GM23338 (cell line): ENCODE data around the gene TWIST2. TPM values are rescaled to one million over a fixed set of nuclear protein-coding genes. Genes with fewer than 3 reads are reported as not detected.
A peak's percentile ranks its signal among the peaks of the same experiment; 100 is the strongest.

Source experiments
- ATAC-seq: fragments of 200-7000 bp; cut with Tn5 transposase; 3 replicates; pipeline ENCODE4 v1.9.1; 2020
- DNase-seq: peaks from one replicate; pipeline ENCODE4 v3.0.0-alpha.2; 2015; ENCODE audit warnings: low spot score
- H2AFZ ChIP-seq: fragments of 200-600 bp; sonication (generic); 2 replicates; pipeline ENCODE4 v1.8.0; 2016; ENCODE audit warnings: antibody characterized with exemption, mild to moderate bottlenecking, moderate library complexity
- H3F3A ChIP-seq: fragments of 200-600 bp; sonication (generic); replicated peaks from 2 replicates; pipeline ENCODE4 v1.8.0; 2017; ENCODE audit warnings: antibody characterized with exemption, mixed run types, low read depth
- H3K27ac ChIP-seq: fragments of 200-600 bp; sonication (generic); 2 replicates; pipeline ENCODE4 v1.6.1; 2016; ENCODE audit warnings: low read depth
- H3K27me3 ChIP-seq: fragments of 200-600 bp; sonication (generic); 2 replicates; pipeline ENCODE4 v1.8.0; 2016; ENCODE audit warnings: mild to moderate bottlenecking, mixed run types, moderate library complexity; ENCODE audit not compliant: insufficient read depth
- H3K36me3 ChIP-seq: fragments of 200-600 bp; sonication (generic); 2 replicates; pipeline ENCODE4 v1.8.0; 2016; ENCODE audit warnings: mild to moderate bottlenecking; ENCODE audit not compliant: insufficient read depth
- H3K4me1 ChIP-seq: fragments of 200-600 bp; sonication (generic); 2 replicates; pipeline ENCODE4 v1.8.0; 2016; ENCODE audit warnings: mild to moderate bottlenecking, moderate library complexity; ENCODE audit not compliant: insufficient read depth
- H3K4me2 ChIP-seq: fragments of 200-600 bp; sonication (generic); 2 replicates; pipeline ENCODE4 v1.7.1; 2017; ENCODE audit warnings: mixed run types
- H3K4me3 ChIP-seq: fragments of 200-600 bp; sonication (generic); 2 replicates; pipeline ENCODE4 v1.6.1; 2016; ENCODE audit warnings: mixed run types
- H3K79me2 ChIP-seq: fragments of 200-600 bp; sonication (generic); replicated peaks from 2 replicates; pipeline ENCODE4 v1.8.0; 2017; ENCODE audit warnings: mild to moderate bottlenecking; ENCODE audit not compliant: insufficient read depth
- H3K9me2 ChIP-seq: fragments of 200-600 bp; sonication (generic); 2 replicates; pipeline ENCODE4 v1.8.0; 2017; ENCODE audit not compliant: insufficient read depth
- H4K20me1 ChIP-seq: fragments of 200-600 bp; sonication (generic); replicated peaks from 2 replicates; pipeline ENCODE4 v1.8.0; 2017; ENCODE audit warnings: mild to moderate bottlenecking; ENCODE audit not compliant: insufficient read depth
- H3K27ac Mint-ChIP-seq: 2 replicates; pipeline ENCODE4 v1.8.0; 2020; ENCODE audit warnings: inconsistent platforms, mild to moderate bottlenecking, moderate library complexity, mixed read lengths
- H3K27me3 Mint-ChIP-seq: 3 replicates; pipeline ENCODE4 v1.8.0; 2022; ENCODE audit warnings: low read depth, mild to moderate bottlenecking, moderate library complexity, mixed read lengths, inconsistent platforms; ENCODE audit not compliant: insufficient read depth, poor library complexity
- H3K36me3 Mint-ChIP-seq: 3 replicates; pipeline ENCODE4 v1.8.0; 2021; ENCODE audit warnings: low read depth, mild to moderate bottlenecking, inconsistent platforms, moderate library complexity, mixed read lengths
- H3K4me1 Mint-ChIP-seq: 3 replicates; pipeline ENCODE4 v1.8.0; 2020; ENCODE audit warnings: mild to moderate bottlenecking, inconsistent platforms, mixed read lengths
- H3K4me3 Mint-ChIP-seq: 3 replicates; pipeline ENCODE4 v1.8.0; 2021; ENCODE audit warnings: moderate library complexity, mild to moderate bottlenecking, inconsistent platforms, mixed read lengths
- H3K9me3 Mint-ChIP-seq: 3 replicates; pipeline ENCODE4 v1.8.0; 2020; ENCODE audit warnings: moderate library complexity, mild to moderate bottlenecking, inconsistent platforms, mixed read lengths
- CTCF ChIP-seq, 2 experiments: fragments of 200-600 bp in 1 of 2; sonication (generic) in 1 of 2; conservative IDR thresholded peaks; 2 replicates each; pipeline versions ENCODE4 v1.5.1 to v1.6.1; 2016 to 2017; ENCODE audit warnings: antibody characterized with exemption in 2 of 2, low read depth in 2 of 2, mild to moderate bottlenecking in 2 of 2, moderate library complexity in 1 of 2
- EZH2 ChIP-seq: fragments of 200-600 bp; sonication (generic); IDR thresholded peaks from one replicate; pipeline ENCODE4 v1.8.0; 2017; ENCODE audit warnings: antibody characterized with exemption, mild to moderate bottlenecking, low read depth; ENCODE audit not compliant: unreplicated experiment
- ZNF331 ChIP-seq: fragments of 250-450 bp; sonication (Bioruptor Pico); IDR thresholded peaks from 2 replicates; pipeline ENCODE4 v1.5.0; 2020; ENCODE audit warnings: low read depth, mild to moderate bottlenecking, moderate library complexity
- polyA plus RNA-seq: library from polyadenylated mRNA; unstranded; fragments of >200 nt; fragmentation: Nextera tagmentation; extraction: Ambion mirVana; gene quantifications from 2 replicates; pipeline ENCODE4 v1.2.1, GENCODE V29; 2016
- total RNA-seq: library from RNA; depleted of rRNA; stranded (reverse); fragments of >200 nt; shearing (Covaris generic); gene quantifications from 2 replicates; pipeline ENCODE4 v1.2.3, GENCODE V29; 2014
- TF ChIP-seq, protein P1 (sequence below): fragments of 250-450 bp; sonication (Bioruptor Pico); IDR thresholded peaks from 2 replicates; pipeline ENCODE4 v1.5.0; 2020; ENCODE audit warnings: mild to moderate bottlenecking, moderate library complexity
- TF ChIP-seq, protein P2 (sequence below): IDR thresholded peaks from one replicate; pipeline ENCODE4 v1.6.1; 2018; ENCODE audit warnings: antibody characterized with exemption; ENCODE audit not compliant: unreplicated experiment

TWIST2 gene
- total and polyA plus RNA-seq, 2 experiments from 2014 or later = 7.0 to 12.5 TPM

- 0 out of 2 replicates have a peak overlapping the region, but pooled peaks have one; percentile 38 for H3K4me2 ChIP-seq
- no peak overlapping the region for H3K27ac Mint-ChIP-seq
- no peaks in the 10 kb centered on the region for H3K36me3 Mint-ChIP-seq
- TF ChIP-seq CTCF (conservative IDR thresholded peaks at IDR 0.05; ENCODE audit: low read depth in 2 of 2) = no peak
- TF ChIP-seq, protein P1, sequence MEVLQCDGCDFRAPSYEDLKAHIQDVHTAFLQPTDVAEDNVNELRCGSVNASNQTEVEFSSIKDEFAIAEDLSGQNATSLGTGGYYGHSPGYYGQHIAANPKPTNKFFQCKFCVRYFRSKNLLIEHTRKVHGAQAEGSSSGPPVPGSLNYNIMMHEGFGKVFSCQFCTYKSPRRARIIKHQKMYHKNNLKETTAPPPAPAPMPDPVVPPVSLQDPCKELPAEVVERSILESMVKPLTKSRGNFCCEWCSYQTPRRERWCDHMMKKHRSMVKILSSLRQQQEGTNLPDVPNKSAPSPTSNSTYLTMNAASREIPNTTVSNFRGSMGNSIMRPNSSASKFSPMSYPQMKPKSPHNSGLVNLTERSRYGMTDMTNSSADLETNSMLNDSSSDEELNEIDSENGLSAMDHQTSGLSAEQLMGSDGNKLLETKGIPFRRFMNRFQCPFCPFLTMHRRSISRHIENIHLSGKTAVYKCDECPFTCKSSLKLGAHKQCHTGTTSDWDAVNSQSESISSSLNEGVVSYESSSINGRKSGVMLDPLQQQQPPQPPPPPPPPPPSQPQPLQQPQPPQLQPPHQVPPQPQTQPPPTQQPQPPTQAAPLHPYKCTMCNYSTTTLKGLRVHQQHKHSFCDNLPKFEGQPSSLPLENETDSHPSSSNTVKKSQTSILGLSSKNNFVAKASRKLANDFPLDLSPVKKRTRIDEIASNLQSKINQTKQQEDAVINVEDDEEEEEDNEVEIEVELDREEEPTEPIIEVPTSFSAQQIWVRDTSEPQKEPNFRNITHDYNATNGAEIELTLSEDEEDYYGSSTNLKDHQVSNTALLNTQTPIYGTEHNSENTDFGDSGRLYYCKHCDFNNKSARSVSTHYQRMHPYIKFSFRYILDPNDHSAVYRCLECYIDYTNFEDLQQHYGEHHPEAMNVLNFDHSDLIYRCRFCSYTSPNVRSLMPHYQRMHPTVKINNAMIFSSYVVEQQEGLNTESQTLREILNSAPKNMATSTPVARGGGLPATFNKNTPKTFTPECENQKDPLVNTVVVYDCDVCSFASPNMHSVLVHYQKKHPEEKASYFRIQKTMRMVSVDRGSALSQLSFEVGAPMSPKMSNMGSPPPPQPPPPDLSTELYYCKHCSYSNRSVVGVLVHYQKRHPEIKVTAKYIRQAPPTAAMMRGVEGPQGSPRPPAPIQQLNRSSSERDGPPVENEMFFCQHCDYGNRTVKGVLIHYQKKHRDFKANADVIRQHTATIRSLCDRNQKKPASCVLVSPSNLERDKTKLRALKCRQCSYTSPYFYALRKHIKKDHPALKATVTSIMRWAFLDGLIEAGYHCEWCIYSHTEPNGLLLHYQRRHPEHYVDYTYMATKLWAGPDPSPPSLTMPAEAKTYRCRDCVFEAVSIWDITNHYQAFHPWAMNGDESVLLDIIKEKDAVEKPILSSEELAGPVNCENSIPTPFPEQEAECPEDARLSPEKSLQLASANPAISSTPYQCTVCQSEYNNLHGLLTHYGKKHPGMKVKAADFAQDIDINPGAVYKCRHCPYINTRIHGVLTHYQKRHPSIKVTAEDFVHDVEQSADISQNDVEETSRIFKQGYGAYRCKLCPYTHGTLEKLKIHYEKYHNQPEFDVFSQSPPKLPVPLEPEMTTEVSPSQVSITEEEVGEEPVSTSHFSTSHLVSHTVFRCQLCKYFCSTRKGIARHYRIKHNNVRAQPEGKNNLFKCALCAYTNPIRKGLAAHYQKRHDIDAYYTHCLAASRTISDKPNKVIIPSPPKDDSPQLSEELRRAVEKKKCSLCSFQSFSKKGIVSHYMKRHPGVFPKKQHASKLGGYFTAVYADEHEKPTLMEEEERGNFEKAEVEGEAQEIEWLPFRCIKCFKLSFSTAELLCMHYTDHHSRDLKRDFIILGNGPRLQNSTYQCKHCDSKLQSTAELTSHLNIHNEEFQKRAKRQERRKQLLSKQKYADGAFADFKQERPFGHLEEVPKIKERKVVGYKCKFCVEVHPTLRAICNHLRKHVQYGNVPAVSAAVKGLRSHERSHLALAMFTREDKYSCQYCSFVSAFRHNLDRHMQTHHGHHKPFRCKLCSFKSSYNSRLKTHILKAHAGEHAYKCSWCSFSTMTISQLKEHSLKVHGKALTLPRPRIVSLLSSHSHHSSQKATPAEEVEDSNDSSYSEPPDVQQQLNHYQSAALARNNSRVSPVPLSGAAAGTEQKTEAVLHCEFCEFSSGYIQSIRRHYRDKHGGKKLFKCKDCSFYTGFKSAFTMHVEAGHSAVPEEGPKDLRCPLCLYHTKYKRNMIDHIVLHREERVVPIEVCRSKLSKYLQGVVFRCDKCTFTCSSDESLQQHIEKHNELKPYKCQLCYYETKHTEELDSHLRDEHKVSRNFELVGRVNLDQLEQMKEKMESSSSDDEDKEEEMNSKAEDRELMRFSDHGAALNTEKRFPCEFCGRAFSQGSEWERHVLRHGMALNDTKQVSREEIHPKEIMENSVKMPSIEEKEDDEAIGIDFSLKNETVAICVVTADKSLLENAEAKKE (CRISPR knock-in tag) = no peak
- TF ChIP-seq EZH2 = no peak
- TF ChIP-seq, protein P2, sequence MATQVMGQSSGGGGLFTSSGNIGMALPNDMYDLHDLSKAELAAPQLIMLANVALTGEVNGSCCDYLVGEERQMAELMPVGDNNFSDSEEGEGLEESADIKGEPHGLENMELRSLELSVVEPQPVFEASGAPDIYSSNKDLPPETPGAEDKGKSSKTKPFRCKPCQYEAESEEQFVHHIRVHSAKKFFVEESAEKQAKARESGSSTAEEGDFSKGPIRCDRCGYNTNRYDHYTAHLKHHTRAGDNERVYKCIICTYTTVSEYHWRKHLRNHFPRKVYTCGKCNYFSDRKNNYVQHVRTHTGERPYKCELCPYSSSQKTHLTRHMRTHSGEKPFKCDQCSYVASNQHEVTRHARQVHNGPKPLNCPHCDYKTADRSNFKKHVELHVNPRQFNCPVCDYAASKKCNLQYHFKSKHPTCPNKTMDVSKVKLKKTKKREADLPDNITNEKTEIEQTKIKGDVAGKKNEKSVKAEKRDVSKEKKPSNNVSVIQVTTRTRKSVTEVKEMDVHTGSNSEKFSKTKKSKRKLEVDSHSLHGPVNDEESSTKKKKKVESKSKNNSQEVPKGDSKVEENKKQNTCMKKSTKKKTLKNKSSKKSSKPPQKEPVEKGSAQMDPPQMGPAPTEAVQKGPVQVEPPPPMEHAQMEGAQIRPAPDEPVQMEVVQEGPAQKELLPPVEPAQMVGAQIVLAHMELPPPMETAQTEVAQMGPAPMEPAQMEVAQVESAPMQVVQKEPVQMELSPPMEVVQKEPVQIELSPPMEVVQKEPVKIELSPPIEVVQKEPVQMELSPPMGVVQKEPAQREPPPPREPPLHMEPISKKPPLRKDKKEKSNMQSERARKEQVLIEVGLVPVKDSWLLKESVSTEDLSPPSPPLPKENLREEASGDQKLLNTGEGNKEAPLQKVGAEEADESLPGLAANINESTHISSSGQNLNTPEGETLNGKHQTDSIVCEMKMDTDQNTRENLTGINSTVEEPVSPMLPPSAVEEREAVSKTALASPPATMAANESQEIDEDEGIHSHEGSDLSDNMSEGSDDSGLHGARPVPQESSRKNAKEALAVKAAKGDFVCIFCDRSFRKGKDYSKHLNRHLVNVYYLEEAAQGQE = no peak
- no peak for TF ChIP-seq ZNF331
- H3F3A ChIP-seq = no peaks in the 10 kb centered on the region
- no peak overlapping the region for H3K4me3 ChIP-seq
- DNase-seq (peak; percentile 16), ATAC-seq (no peak; the same call in 1 of the 3 replicates)
- peaks cover 12% of the 10 kb centered on the region for H3K4me1 ChIP-seq
- H3K27me3 Mint-ChIP-seq = peaks cover 20% of the 10 kb centered on the region
- H3K9me2 ChIP-seq = no peaks in the 10 kb centered on the region
- H4K20me1 ChIP-seq = peaks cover 19% of the 10 kb centered on the region
- H3K27ac ChIP-seq = no peak overlapping the region
- no peak overlapping the region for H2AFZ ChIP-seq
- H3K79me2 ChIP-seq = peaks cover 4% of the 10 kb centered on the region
- H3K27me3 ChIP-seq = peaks cover 28% of the 10 kb centered on the region
- H3K4me3 Mint-ChIP-seq = no peak overlapping the region
- H3K9me3 Mint-ChIP-seq = no peaks in the 10 kb centered on the region
- H3K36me3 ChIP-seq = no peaks in the 10 kb centered on the region
- peaks cover 15% of the 10 kb centered on the region for H3K4me1 Mint-ChIP-seq
These were observed 6.9 kb downstream of the TWIST2 start for GRCh38 chr2:238854699-238855229.
